Cardiac septum (tissue), 1 donor: ENCODE results near the gene CD36. TPM values are rescaled to one million over a fixed set of nuclear protein-coding genes. Genes with fewer than 3 reads are reported as not detected.

Experiments
- DNase-seq: peaks from one replicate; pipeline ENCODE4 v3.0.0-alpha.2; 2020; ENCODE audit warnings: low spot score
- intact Hi-C: fragments of 100-400 bp; cut with DNase I; formaldehyde crosslinking; loops from one replicate; pipeline ENCODE4 v1.14.0; 2022
- long read RNA-seq: library from polyadenylated mRNA; unstranded; transcript quantifications from one replicate; pipeline ENCODE4 v2.0.0, GENCODE V29; 2021
- total RNA-seq: library from RNA; stranded (reverse); fragmentation: NEBNext Ultra II Directional; extraction: Animal tissue kit (Norgen Biotek cat#: 25700); gene quantifications from one replicate; pipeline ENCODE4 v1.2.1, GENCODE V29; 2021
- donor health status: DM: no; HTN: no; CAD: no.

The CD36 gene
- 717 TPM for total RNA-seq
- long read RNA-seq, transcript CD36-202 (14 exons, 1,942 nt) = major isoform, 237 of 795 reads
- long read RNA-seq, transcript CD36-201 (14 exons, 2,094 nt) = minor isoform, 57 of 795 reads
- long read RNA-seq, transcript CD36-214 (15 exons, 2,298 nt) = minor isoform, 154 of 795 reads
- long read RNA-seq, partial matches to known transcripts = 69 of 795 reads
- long read RNA-seq, other reads (novel, unspliced or antisense) = 271 of 795 reads

- intact Hi-C loops = loop anchor here (5.0 kb wide), 1 partner anchor 36 kb away; no protein-coding TSS in a partner anchor
- DNase-seq = no peak
Measured at GRCh38 chr7:80637911-80638765, at the start of gene CD36. CD36 (plus strand) TSS chr7:80638642; CDS start chr7:80646741, 8,099 bp downstream.

- intact Hi-C loops = loop anchor here (5.0 kb wide), 1 partner anchor 33 kb away; no protein-coding TSS in a partner anchor
Measured at GRCh38 chr7:80589631-80590030, 48.8 kb upstream of the CD36 start.

GRCh38 chr7:80591654-80592053 lies 46.8 kb upstream of the CD36 start:
- no peak for DNase-seq
- intact Hi-C loops = no loop called here

More at GRCh38 chr7:80589631-80590030, 48.8 kb upstream of the CD36 start:
- no peak for DNase-seq

GRCh38 chr7:80593869-80594586 lies 44.4 kb upstream of the CD36 start:
- no peak for DNase-seq
- intact Hi-C loops = no loop called here

GRCh38 chr7:80596933-80597517 lies 41.4 kb upstream of the CD36 start:
- intact Hi-C loops = no loop called here

GRCh38 chr7:80597875-80598274 lies 40.6 kb upstream of the CD36 start:
- no peak for DNase-seq
- intact Hi-C loops = no loop called here

More at GRCh38 chr7:80596933-80597517, 41.4 kb upstream of the CD36 start:
- no peak for DNase-seq

- intact Hi-C loops = loop anchor here (5.0 kb wide), 1 partner anchor 37 kb away; the partner anchor contains the start of gene CD36
- no peak for DNase-seq
Measured at GRCh38 chr7:80600046-80600445, 38.4 kb upstream of the CD36 start.

GRCh38 chr7:80601999-80602398 lies 36.4 kb upstream of the CD36 start:
- intact Hi-C loops = loop anchor here (5.0 kb wide), 1 partner anchor 35 kb away; the partner anchor contains the start of gene CD36
- no peak for DNase-seq

- intact Hi-C loops = loop anchor here (5.0 kb wide), 1 partner anchor 33 kb away; the partner anchor contains the start of gene CD36
- no peak for DNase-seq
Measured at GRCh38 chr7:80603940-80604339, 34.5 kb upstream of the CD36 start.

- DNase-seq = no peak
- intact Hi-C loops = loop anchor here (5.0 kb wide), 1 partner anchor 33 kb away; the partner anchor contains the start of gene CD36
Measured at GRCh38 chr7:80604436-80604835, 34.0 kb upstream of the CD36 start.

- intact Hi-C loops = no loop called here
- DNase-seq = no peak
Measured at GRCh38 chr7:80607136-80607535, 31.3 kb upstream of the CD36 start.

GRCh38 chr7:80608336-80608735 lies 30.1 kb upstream of the CD36 start:
- intact Hi-C loops = no loop called here
- DNase-seq = no peak

- intact Hi-C loops = no loop called here
Measured at GRCh38 chr7:80609751-80610150, 28.7 kb upstream of the CD36 start.

GRCh38 chr7:80611353-80611752 lies 27.1 kb upstream of the CD36 start:
- intact Hi-C loops = no loop called here
- no peak for DNase-seq

More at GRCh38 chr7:80609751-80610150, 28.7 kb upstream of the CD36 start:
- no peak for DNase-seq

- DNase-seq = no peak
- intact Hi-C loops = no loop called here
Measured at GRCh38 chr7:80611779-80612178, 26.7 kb upstream of the CD36 start.

GRCh38 chr7:80612880-80613279 lies 25.6 kb upstream of the CD36 start:
- intact Hi-C loops = no loop called here
- no peak for DNase-seq

- no peak for DNase-seq
- intact Hi-C loops = no loop called here
Measured at GRCh38 chr7:80613519-80613918, 24.9 kb upstream of the CD36 start.

GRCh38 chr7:80614851-80615271 lies 23.6 kb upstream of the CD36 start:
- intact Hi-C loops = no loop called here
- DNase-seq = no peak

- intact Hi-C loops = no loop called here
Measured at GRCh38 chr7:80618096-80618495, 20.3 kb upstream of the CD36 start.

More at GRCh38 chr7:80618096-80618495, 20.3 kb upstream of the CD36 start:
- no peak for DNase-seq
